ENCODE results near the gene GSAP. TPM values are rescaled to one million over a fixed set of nuclear protein-coding genes. Genes with fewer than 3 reads are reported as not detected.

Gene GSAP
- total and polyA plus RNA-seq, 9 of the 15 experiments (the other 6 are each of a cell fraction or from before 2014, with no cell fraction given): 0.13 TPM; not detected in 8

- TF ChIP-seq MCM5 (IDR thresholded peaks at IDR 0.05; ENCODE audit: low read depth): no peak
- no peak for TF ChIP-seq LEF1 (IDR thresholded peaks at IDR 0.05)
- TF ChIP-seq CHAMP1 (IDR thresholded peaks at IDR 0.05): no peak
Measured at GRCh38 chr7:77288676-77289320, 127.4 kb downstream of the GSAP start (continued).

DNA sequence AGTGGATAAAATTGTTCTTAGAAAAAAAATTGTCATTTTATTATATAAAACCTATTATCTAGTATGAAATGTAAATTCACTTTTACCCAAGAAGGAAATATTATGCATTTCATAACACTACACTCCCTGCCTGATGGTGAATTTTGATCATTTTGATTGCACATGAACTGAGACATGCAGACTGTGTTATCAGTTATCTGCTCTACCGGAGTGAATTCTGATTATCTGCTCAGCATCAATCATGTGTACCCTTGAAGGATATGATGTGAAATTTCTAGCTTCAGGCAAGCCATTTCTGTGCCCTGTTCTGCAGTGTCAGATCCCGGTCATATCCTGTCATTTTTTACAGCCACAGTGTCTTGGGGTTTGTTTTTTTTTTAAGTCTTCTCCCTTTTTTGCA is 131.5 kb downstream of the GSAP start:
- no peak for FAIRE-seq
- POLR2A ChIA-PET: interaction anchor here (0.7 kb wide), 1 partner anchor 24 kb away, joined by 3 read pairs; no protein-coding TSS in a partner anchor
- no peaks in the 10 kb centered on the region for H4K20me1 ChIP-seq (replicated peaks; ENCODE audit: control insufficient read depth, insufficient read depth, low read length)
- CTCF ChIA-PET (ENCODE audit: low intra/inter-chr PET ratio): no interaction called here
- intact Hi-C loops (cut with micrococcal nuclease) (no loop called here), in situ Hi-C loops (cut with MboI) (no loop called here)
- ATAC-seq: no peak
- H3K27ac ChIP-seq (ENCODE audit: extremely low read depth, low read depth, low read length): no peak overlapping the region
- DNase-seq (ENCODE audit: extremely low read depth in 1 of 4, low spot score in 3 of 4): no peak
- H3K9ac ChIP-seq (ENCODE audit: insufficient read depth in 1 of 2, low read depth in 2 of 2, low read length in 2 of 2): no peak overlapping the region
- no peaks in the 10 kb centered on the region for H3K9me3 ChIP-seq (replicated peaks; ENCODE audit: control insufficient read depth, insufficient read depth, low read depth, low read length)
- 2% methylated on average over 2 of the region's 2 CpGs for WGBS (ENCODE audit: insufficient coverage, low coverage, missing lambda C conversion rate)
- H3K4me2 ChIP-seq (ENCODE audit: insufficient read depth, low read length): no peak overlapping the region
- H2AFZ ChIP-seq (ENCODE audit: low read depth, low read length): no peak overlapping the region
- H3K4me1 ChIP-seq (replicated peaks in 1 of 2; ENCODE audit: control insufficient read depth in 2 of 2, insufficient read depth in 2 of 2, low read length in 2 of 2): no peaks in the 10 kb centered on the region
- H3K27me3 ChIP-seq (ENCODE audit: control insufficient read depth in 2 of 2, insufficient read depth in 2 of 2, low read length in 2 of 2): peaks cover 2 to 13% of the 10 kb centered on the region in 2 experiments; a peak in 1 of 5 replicates
- no peaks in the 10 kb centered on the region for H3K36me3 ChIP-seq (ENCODE audit: control insufficient read depth, insufficient read depth, low read length)
- H3K9me1 ChIP-seq (ENCODE audit: control insufficient read depth, insufficient read depth, low read length): no peaks in the 10 kb centered on the region
- H3K79me2 ChIP-seq (ENCODE audit: control insufficient read depth, insufficient read depth, low read length): no peaks in the 10 kb centered on the region
- H3K4me3 ChIP-seq: no peak overlapping the region
- TF ChIP-seq DMBX1 (CRISPR knock-in tag; IDR thresholded peaks at IDR 0.05; ENCODE audit: borderline replicate concordance) (no peak), ZNF644 (tag; IDR thresholded peaks at IDR 0.05; ENCODE audit: low read depth) (no peak), SMAD3 (CRISPR knock-in tag; conservative IDR thresholded peaks at IDR 0.05) (no peak), ZNF282 (CRISPR knock-in tag; IDR thresholded peaks at IDR 0.05) (no peak), NCOR1 (IDR thresholded peaks at IDR 0.05) (no peak)
- TF ChIP-seq, protein P1, sequence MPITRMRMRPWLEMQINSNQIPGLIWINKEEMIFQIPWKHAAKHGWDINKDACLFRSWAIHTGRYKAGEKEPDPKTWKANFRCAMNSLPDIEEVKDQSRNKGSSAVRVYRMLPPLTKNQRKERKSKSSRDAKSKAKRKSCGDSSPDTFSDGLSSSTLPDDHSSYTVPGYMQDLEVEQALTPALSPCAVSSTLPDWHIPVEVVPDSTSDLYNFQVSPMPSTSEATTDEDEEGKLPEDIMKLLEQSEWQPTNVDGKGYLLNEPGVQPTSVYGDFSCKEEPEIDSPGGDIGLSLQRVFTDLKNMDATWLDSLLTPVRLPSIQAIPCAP (CRISPR knock-in tag; IDR thresholded peaks at IDR 0.05; ENCODE audit: borderline replicate concordance): no peak
- no TSS peak for BruUV-seq (replicated peaks)
